GM15510 (cell line): Measurements from ENCODE around the gene COL13A1.

Experiments
- POLR2A ChIP-seq: IDR thresholded peaks from 3 replicates; pipeline ENCODE4 v1.6.1; 2011; ENCODE audit warnings: borderline replicate concordance; ENCODE audit not compliant: insufficient read length; ENCODE audit errors: extremely low read depth

COL13A1 gene

DNA sequence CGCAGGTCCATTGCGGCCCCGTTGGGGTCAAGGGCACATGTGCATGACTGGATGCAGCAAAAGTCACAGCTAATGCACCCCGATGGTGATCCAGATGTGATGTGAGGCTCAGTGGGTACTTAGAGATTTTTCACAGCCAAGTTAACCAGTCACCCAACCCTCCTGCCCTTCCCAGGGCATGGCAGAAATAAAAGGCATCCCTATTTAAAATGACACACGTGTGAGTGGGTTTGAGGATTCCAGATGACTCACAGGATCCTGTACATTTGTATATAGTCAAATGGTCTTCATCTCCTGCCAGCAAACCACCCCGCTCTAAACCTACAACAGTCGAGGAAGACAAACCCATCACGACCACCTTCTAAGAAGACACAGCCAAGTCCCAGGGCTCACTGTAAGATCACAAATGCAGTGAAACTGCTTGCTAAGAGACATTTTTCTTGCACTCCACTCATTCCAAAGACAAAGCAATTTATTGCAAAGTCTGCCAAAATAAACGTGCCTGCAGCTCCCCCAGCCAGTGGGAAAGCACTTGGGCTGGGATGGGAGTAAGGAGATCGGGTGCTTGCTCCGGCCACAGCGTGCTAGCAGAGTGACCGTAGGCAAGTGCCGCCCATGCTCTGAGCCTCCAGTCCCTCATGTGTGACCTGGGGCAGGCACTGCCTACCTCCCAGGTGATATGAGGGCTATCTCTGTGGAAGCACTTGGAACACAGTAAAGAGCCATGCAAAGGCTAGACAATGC is 164.4 kb downstream of the COL13A1 start:
- no peak for TF ChIP-seq POLR2A

GRCh38 chr10:69968830-69969229 is 167.1 kb downstream of the COL13A1 start:
- TF ChIP-seq POLR2A, result no peak

DNA sequence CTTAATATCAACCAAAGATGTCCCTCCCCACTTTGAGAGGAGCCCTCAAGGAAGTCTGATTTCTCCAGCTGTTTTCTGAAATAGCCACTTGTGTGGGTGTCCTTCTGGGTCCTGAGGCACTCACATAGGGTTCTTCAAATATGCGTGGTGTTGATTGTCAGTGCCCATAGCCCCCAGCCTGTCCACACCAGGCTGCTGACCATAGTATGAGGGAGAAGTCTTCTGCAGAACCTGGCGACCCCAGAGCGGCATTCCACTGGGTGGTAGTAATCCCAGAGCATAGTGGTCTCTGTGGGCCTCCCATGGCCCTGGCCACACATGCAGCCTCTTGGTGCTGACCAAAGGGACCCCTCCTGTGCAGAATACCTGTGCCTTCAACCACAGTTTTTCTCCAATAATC is 168.3 kb downstream of the COL13A1 start:
- TF ChIP-seq POLR2A, result no peak

DNA sequence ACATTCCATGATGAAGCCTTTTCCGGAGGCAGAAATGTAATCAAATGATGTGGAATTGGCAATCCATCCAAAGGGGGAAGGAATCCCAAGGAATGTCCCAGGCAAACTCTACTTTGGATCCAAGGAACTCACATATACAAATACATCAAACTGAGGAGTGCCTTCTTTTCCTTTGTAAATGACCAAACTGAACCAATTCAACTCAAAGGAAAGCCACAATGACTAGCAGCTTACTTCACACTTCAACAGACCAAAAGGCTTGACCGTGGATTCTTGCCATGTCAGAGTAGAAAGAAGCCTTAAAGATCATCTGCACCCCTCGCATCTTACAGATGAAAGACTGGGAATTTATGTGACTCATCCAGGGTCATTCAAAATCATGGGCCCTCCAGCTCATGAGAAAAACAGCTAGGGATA is 171.3 kb downstream of the COL13A1 start:
- no peak for TF ChIP-seq POLR2A

DNA sequence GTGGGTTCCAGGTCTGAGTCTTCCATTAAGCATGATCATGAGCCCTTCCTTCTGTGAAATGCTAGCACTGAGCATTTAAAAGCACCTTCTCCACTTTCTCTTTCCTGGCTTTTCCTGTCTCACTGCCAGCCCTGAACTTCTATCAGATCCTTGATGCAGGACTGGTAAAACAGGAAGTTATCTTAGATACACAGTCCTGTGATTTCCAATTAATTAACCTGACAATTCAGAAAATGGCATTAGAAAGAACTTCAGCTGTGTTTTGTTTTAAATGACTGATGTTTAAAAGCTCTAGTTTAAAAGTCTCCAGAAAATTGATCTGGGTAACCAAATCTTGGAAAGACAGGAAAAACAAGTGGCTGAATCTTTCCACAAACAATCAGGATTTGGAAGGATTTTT is 172.0 kb downstream of the COL13A1 start:
- TF ChIP-seq POLR2A, result no peak

- TF ChIP-seq POLR2A, result no peak
Observed at GRCh38 chr10:69974551-69975155, 172.9 kb downstream of the COL13A1 start.

- no peak for TF ChIP-seq POLR2A
Observed at GRCh38 chr10:69976795-69977546, 175.3 kb downstream of the COL13A1 start.

DNA sequence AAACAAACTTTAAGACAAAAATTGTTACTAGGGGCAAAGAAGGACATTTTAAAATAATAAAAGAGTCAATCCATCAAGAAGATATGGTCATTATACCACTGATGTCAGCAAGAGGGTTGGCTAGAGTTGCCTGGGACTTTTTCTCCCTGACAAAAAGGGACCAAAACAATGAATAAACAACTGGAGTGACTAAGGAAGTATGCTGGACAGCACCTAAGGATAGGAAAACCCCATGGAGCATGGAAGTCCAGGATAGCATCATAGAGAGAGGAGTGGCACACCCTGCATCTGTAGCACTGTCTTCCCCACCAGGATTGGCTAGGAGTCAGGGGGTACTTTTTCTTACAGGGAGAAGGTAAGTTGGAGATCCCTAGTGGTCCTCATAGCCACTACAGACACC is 177.5 kb downstream of the COL13A1 start:
- no peak for TF ChIP-seq POLR2A

- TF ChIP-seq POLR2A, result no peak
Observed at GRCh38 chr10:69980672-69981071, 179.0 kb downstream of the COL13A1 start.

- no peak for TF ChIP-seq POLR2A
Observed at GRCh38 chr10:69988094-69988493, 186.4 kb downstream of the COL13A1 start.

- no peak for TF ChIP-seq POLR2A
Observed at GRCh38 chr10:69991151-69991550, 189.4 kb downstream of the COL13A1 start.

DNA sequence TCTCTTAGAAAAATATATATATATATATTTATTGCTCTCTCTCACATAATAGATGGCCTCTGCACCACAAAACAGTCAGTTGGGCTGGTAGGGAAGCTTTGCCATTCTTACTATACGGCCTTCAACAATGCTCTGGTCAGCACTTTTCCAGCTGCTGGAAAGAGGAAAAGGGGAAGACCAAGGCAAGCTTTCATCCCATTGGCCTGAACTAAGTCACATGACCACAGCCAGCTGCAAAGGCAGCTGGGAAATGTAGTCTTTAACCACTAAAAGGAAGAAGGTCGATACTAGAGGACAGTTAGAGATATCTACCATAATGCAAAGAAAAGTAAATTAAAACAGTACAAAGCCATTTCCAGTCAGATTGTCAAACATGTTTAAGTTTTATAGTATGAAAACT is 192.6 kb downstream of the COL13A1 start:
- TF ChIP-seq POLR2A, result no peak

DNA sequence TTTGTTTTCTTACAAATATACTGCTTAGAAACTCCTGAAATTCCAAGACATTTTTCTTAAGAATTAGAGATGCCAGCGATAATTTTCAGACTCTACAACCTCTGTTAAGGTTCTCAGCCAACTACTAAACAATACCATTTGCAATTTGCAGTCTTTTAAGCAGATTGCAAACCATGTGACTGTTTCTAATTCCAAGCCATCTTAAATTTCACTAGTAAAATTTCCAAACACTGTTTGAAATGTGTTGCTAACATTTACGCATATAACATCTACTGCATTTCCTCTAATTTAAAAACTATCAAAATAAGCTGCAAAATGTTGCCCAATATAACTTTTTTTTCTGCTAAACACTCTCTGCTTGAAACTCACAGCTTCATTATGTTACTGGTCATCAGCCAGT is 194.9 kb downstream of the COL13A1 start:
- no peak for TF ChIP-seq POLR2A

GRCh38 chr10:70000262-70000661 is 198.6 kb downstream of the COL13A1 start:
- no peak for TF ChIP-seq POLR2A

DNA sequence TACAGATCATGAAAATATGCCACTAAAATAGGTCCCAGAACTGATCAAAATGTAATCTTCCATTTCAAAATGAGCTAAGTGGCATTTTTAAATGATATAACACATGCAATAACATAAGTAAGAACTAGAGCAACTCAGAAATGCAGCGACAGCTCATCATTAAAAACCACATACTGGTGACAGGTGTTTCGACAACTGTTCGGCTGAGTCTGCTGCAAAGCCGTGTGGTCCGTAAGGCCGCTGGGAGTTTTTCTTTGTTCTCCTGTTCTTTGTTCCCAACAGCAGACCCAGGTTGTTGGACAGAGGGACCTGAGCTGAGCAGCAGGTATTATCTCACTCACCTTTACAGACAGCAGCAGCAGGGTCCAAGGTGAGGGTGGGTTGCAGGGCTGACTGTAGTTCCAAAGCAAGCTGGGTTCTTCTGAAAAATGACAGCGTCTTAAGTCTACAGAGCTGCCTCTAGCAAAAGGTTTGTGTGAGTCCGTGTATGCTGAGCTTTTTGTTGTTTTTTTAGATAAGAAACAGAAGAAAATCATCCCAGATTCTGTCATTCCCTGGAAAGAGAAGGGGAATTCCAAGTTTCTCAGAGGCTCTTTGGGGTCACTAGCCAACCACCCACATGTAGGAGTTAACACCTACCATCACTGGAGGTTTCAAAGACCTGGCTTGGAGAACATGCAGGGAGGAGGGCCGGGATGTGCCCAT is 205.6 kb downstream of the COL13A1 start:
- no peak for TF ChIP-seq POLR2A
